A549 (cell line): Measurements from ENCODE around the gene LACRT.

Source experiments
- CHD4 ChIP-seq: fragments of 200-600 bp; sonication (generic); IDR thresholded peaks from 2 replicates; pipeline ENCODE4 v1.6.1; 2016; ENCODE audit warnings: antibody characterized with exemption, mild to moderate bottlenecking, borderline replicate concordance
- KDM5A ChIP-seq: fragments of 200-600 bp; sonication (generic); IDR thresholded peaks from 2 replicates; pipeline ENCODE4 v1.6.1; 2016; ENCODE audit warnings: antibody characterized with exemption, mild to moderate bottlenecking
- MAFK ChIP-seq: fragments of 450-650 bp; IDR thresholded peaks from 2 replicates; pipeline ENCODE4 v1.6.1; 2014; ENCODE audit not compliant: partially characterized antibody
- PHF8 ChIP-seq: fragments of 200-600 bp; sonication (generic); IDR thresholded peaks from 2 replicates; pipeline ENCODE4 v1.6.1; 2016; ENCODE audit warnings: low read depth, mild to moderate bottlenecking, antibody characterized with exemption, moderate library complexity, borderline replicate concordance
- RFX5 ChIP-seq: fragments of 450-650 bp; IDR thresholded peaks from 2 replicates; pipeline ENCODE4 v1.7.1; 2014; ENCODE audit warnings: antibody characterized with exemption, mild to moderate bottlenecking, moderate library complexity
- TF ChIP-seq, protein P1 (sequence below): fragments of >200 bp; sonication (Bioruptor Twin); formaldehyde crosslinking; IDR thresholded peaks from 3 replicates; pipeline ENCODE4 v1.5.1; 2016

GRCh38 chr12:54606556-54606955 is 28.1 kb downstream of the LACRT start:
- TF ChIP-seq, protein P1, sequence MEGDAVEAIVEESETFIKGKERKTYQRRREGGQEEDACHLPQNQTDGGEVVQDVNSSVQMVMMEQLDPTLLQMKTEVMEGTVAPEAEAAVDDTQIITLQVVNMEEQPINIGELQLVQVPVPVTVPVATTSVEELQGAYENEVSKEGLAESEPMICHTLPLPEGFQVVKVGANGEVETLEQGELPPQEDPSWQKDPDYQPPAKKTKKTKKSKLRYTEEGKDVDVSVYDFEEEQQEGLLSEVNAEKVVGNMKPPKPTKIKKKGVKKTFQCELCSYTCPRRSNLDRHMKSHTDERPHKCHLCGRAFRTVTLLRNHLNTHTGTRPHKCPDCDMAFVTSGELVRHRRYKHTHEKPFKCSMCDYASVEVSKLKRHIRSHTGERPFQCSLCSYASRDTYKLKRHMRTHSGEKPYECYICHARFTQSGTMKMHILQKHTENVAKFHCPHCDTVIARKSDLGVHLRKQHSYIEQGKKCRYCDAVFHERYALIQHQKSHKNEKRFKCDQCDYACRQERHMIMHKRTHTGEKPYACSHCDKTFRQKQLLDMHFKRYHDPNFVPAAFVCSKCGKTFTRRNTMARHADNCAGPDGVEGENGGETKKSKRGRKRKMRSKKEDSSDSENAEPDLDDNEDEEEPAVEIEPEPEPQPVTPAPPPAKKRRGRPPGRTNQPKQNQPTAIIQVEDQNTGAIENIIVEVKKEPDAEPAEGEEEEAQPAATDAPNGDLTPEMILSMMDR, result no peak
- no peak for TF ChIP-seq RFX5
- TF ChIP-seq MAFK, result no peak
- TF ChIP-seq KDM5A, result no peak
- TF ChIP-seq CHD4, result no peak
- no peak for TF ChIP-seq PHF8
